ENCODE measurements around the gene RERG.

GRCh38 chr12:15270591-15270990 is 49.4 kb upstream of the RERG start:
- TF ChIP-seq MAX (IDR thresholded peaks at IDR 0.05), result no peak
- no peak for TF ChIP-seq TAF1 (IDR thresholded peaks at IDR 0.05; ENCODE audit: low read depth)
- no peak for TF ChIP-seq EP300 (IDR thresholded peaks at IDR 0.05; ENCODE audit: borderline replicate concordance)
- no peak for TF ChIP-seq CEBPB (IDR thresholded peaks at IDR 0.05)
- TF ChIP-seq TEAD4 (IDR thresholded peaks at IDR 0.05), result no peak
- TF ChIP-seq EGR1 (IDR thresholded peaks at IDR 0.05), result no peak
- TF ChIP-seq REST (IDR thresholded peaks at IDR 0.05; ENCODE audit: low read depth), result no peak
- no peak for TF ChIP-seq YY1 (IDR thresholded peaks at IDR 0.05; ENCODE audit: low read depth)
- no peak for TF ChIP-seq TCF12 (IDR thresholded peaks at IDR 0.05; ENCODE audit: low read depth)
